Nephron (organoid): ENCODE measurements around the gene HMCES.

Experiments used
- H3K27ac Mint-ChIP-seq, 3 experiments: 2 replicates each; pipeline ENCODE4 v1.8.0; 2020; ENCODE audit warnings: mixed read lengths in 3 of 3, mild to moderate bottlenecking in 2 of 3, moderate library complexity in 1 of 3
- H3K27me3 Mint-ChIP-seq: 2 replicates; pipeline ENCODE4 v1.8.0; 2021; ENCODE audit warnings: low read depth, mild to moderate bottlenecking, moderate library complexity, mixed read lengths
- H3K36me3 Mint-ChIP-seq: 2 replicates; pipeline ENCODE4 v1.8.0; 2020; ENCODE audit warnings: low read depth, mixed read lengths
- H3K4me1 Mint-ChIP-seq: 2 replicates; pipeline ENCODE4 v1.8.0; 2020; ENCODE audit warnings: mixed read lengths
- H3K4me3 Mint-ChIP-seq, 3 experiments: 2 replicates each; pipeline ENCODE4 v1.8.0; 2020; ENCODE audit warnings: mild to moderate bottlenecking in 3 of 3, mixed read lengths in 3 of 3, moderate library complexity in 2 of 3
- H3K9me3 Mint-ChIP-seq: 2 replicates; pipeline ENCODE4 v1.8.0; 2020; ENCODE audit warnings: mixed read lengths
- TF ChIP-seq, protein P1 (sequence below), 3 experiments: fragments of 200-600 bp; sonication (generic); IDR thresholded peaks; one replicate each; pipeline ENCODE4 v1.5.0; 2021; ENCODE audit warnings: antibody characterized with exemption in 3 of 3; ENCODE audit not compliant: unreplicated experiment in 3 of 3

Gene HMCES

GRCh38 chr3:129234441-129234840 is 44.2 kb upstream of the HMCES start:
- TF ChIP-seq, protein P1, sequence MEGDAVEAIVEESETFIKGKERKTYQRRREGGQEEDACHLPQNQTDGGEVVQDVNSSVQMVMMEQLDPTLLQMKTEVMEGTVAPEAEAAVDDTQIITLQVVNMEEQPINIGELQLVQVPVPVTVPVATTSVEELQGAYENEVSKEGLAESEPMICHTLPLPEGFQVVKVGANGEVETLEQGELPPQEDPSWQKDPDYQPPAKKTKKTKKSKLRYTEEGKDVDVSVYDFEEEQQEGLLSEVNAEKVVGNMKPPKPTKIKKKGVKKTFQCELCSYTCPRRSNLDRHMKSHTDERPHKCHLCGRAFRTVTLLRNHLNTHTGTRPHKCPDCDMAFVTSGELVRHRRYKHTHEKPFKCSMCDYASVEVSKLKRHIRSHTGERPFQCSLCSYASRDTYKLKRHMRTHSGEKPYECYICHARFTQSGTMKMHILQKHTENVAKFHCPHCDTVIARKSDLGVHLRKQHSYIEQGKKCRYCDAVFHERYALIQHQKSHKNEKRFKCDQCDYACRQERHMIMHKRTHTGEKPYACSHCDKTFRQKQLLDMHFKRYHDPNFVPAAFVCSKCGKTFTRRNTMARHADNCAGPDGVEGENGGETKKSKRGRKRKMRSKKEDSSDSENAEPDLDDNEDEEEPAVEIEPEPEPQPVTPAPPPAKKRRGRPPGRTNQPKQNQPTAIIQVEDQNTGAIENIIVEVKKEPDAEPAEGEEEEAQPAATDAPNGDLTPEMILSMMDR (IDR thresholded peaks at IDR 0.05; ENCODE audit: unreplicated experiment in 3 of 3), result no peak
- H3K27me3 Mint-ChIP-seq, result no peaks in the 10 kb centered on the region
- no peaks in the 10 kb centered on the region for H3K9me3 Mint-ChIP-seq
- no peak overlapping the region for H3K4me3 Mint-ChIP-seq
- no peak overlapping the region for H3K27ac Mint-ChIP-seq
- peaks cover 4% of the 10 kb centered on the region for H3K4me1 Mint-ChIP-seq
- H3K36me3 Mint-ChIP-seq, result no peaks in the 10 kb centered on the region

GRCh38 chr3:129235344-129235917 is 43.2 kb upstream of the HMCES start:
- Mint-ChIP-seq H3K27me3 (no peaks in the 10 kb centered on the region), H3K4me1 (no peaks in the 10 kb centered on the region), H3K4me3 (no peak overlapping the region), H3K36me3 (no peaks in the 10 kb centered on the region), H3K9me3 (no peaks in the 10 kb centered on the region), H3K27ac (no peak overlapping the region)
- TF ChIP-seq, protein P1 (IDR thresholded peaks at IDR 0.05; ENCODE audit: unreplicated experiment in 3 of 3), result no peak

- H3K27ac Mint-ChIP-seq, result no peak overlapping the region
- H3K4me3 Mint-ChIP-seq, result no peak overlapping the region
- H3K4me1 Mint-ChIP-seq, result no peaks in the 10 kb centered on the region
- H3K9me3 Mint-ChIP-seq, result no peaks in the 10 kb centered on the region
- TF ChIP-seq, protein P1 (IDR thresholded peaks at IDR 0.05; ENCODE audit: unreplicated experiment in 3 of 3), result no peak
- H3K36me3 Mint-ChIP-seq, result no peaks in the 10 kb centered on the region
- no peaks in the 10 kb centered on the region for H3K27me3 Mint-ChIP-seq
Measured at GRCh38 chr3:129238945-129239705, 39.5 kb upstream of the HMCES start.

- TF ChIP-seq, protein P1 (IDR thresholded peaks at IDR 0.05; ENCODE audit: unreplicated experiment in 3 of 3), result no peak
- Mint-ChIP-seq H3K27me3 (no peaks in the 10 kb centered on the region), H3K36me3 (no peaks in the 10 kb centered on the region)
Measured at GRCh38 chr3:129239991-129240390, 38.7 kb upstream of the HMCES start.

GRCh38 chr3:129240436-129240835 is 38.2 kb upstream of the HMCES start:
- Mint-ChIP-seq H3K4me1 (peaks cover 2% of the 10 kb centered on the region), H3K27ac (no peak overlapping the region), H3K27me3 (no peaks in the 10 kb centered on the region), H3K9me3 (no peaks in the 10 kb centered on the region), H3K4me3 (no peak overlapping the region), H3K36me3 (no peaks in the 10 kb centered on the region)
- TF ChIP-seq, protein P1 (IDR thresholded peaks at IDR 0.05; ENCODE audit: unreplicated experiment in 3 of 3), result no peak

More at GRCh38 chr3:129239991-129240390, 38.7 kb upstream of the HMCES start:
- Mint-ChIP-seq H3K4me3 (no peak overlapping the region), H3K4me1 (no peaks in the 10 kb centered on the region), H3K27ac (no peak overlapping the region), H3K9me3 (no peaks in the 10 kb centered on the region)

DNA sequence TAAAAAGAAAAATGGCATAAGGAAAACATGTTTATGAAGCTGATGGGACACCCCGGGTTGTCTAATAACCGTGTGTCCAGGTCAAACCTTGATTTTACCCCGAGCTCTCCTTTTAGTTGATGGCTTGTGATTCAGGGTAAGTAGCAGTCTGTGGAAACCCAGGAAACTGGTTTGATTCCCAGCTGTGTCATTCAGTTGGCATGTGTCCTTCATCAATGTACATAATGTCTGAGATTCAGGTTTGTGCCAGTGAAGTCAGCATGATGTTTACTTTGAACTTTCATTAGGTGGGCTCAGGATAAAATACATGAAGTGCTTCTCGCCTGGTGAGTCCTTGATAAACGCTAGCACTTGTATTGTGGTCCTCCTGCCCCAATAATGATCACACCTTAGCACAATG is 33.5 kb upstream of the HMCES start:
- TF ChIP-seq, protein P1 (IDR thresholded peaks at IDR 0.05; ENCODE audit: unreplicated experiment in 3 of 3), result no peak

More for the DNA sequence above, 33.5 kb upstream of the HMCES start:
- Mint-ChIP-seq H3K4me3 (no peak overlapping the region), H3K9me3 (no peaks in the 10 kb centered on the region), H3K4me1 (peaks cover 31% of the 10 kb centered on the region), H3K36me3 (peaks cover 2% of the 10 kb centered on the region), H3K27ac (peak overlapping the region in 1 of 3 experiments; percentile 22), H3K27me3 (no peaks in the 10 kb centered on the region)
